ENCODE results near the gene BTBD16. TPM values are rescaled to one million over a fixed set of nuclear protein-coding genes. Genes with fewer than 3 reads are reported as not detected.

The BTBD16 gene
- total and polyA plus RNA-seq, 2 of the 4 experiments (the other 2 are of a cell fraction) = not detected

DNA sequence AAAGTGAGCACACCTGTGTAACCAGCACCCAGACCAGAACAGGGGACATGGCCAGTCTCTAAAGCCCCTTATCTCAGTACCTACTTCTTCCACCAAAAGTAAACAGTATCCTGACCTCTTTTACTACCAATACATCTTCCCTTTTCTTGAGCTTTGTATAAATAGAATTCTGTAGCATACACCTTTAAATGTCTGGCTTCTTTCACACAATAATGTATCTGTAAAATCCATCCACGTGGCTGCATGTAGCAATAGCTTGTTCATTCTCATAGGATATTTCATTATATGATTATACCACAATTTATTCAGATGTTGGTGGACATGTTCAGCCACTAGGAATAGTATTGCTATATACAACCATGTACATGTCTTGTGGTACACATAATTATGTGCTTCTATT lies 40.6 kb downstream of the BTBD16 start:
- Histone ChIP-seq H2AK9ac (replicated peaks; ENCODE audit: low read depth, low read length, poor library complexity) (no peak overlapping the region), H3K9me1 (ENCODE audit: insufficient read depth, low read length) (peaks cover 8% of the 10 kb centered on the region), H2BK15ac (ENCODE audit: low read depth, low read length) (no peak overlapping the region), H3K4me2 (ENCODE audit: low read depth, low read length) (no peak overlapping the region), H3K18ac (ENCODE audit: low read depth, low read length) (no peak overlapping the region), H4K91ac (ENCODE audit: insufficient read depth, low read depth, low read length) (no peak overlapping the region), H3K4me3 (ENCODE audit: insufficient read depth, low read depth, low read length) (no peak overlapping the region), H3K56ac (ENCODE audit: extremely low read depth, insufficient read depth, low read length) (no peak overlapping the region), H4K8ac (ENCODE audit: low read depth in 2 of 2, low read length in 2 of 2) (no peak overlapping the region), H3K23ac (ENCODE audit: low read depth, low read length) (no peak overlapping the region), H2BK20ac (ENCODE audit: low read depth, low read length) (no peak overlapping the region), H3K4ac (ENCODE audit: low read depth, low read length) (no peak overlapping the region), H2AK5ac (ENCODE audit: low read depth, low read length) (no peak overlapping the region), H3K14ac (replicated peaks; ENCODE audit: low read depth, low read length) (no peak overlapping the region), H3K9me3 (ENCODE audit: control insufficient read depth, insufficient read depth, low read length) (no peaks in the 10 kb centered on the region), H4K20me1 (ENCODE audit: insufficient read depth, low read length) (no peaks in the 10 kb centered on the region), H2BK5ac (ENCODE audit: low read depth, low read length, poor library complexity, severe bottlenecking) (no peak overlapping the region), H3K36me3 (ENCODE audit: control insufficient read depth, insufficient read depth, low read length) (no peaks in the 10 kb centered on the region), H2AFZ (replicated peaks; ENCODE audit: low read length, poor library complexity) (no peak overlapping the region), H2BK120ac (ENCODE audit: low read depth, low read length) (no peak overlapping the region), H3K79me1 (ENCODE audit: low read depth in 1 of 2, low read length in 2 of 2) (no peaks in the 10 kb centered on the region), H3K9ac (ENCODE audit: low read depth, low read length) (no peak overlapping the region), H3K4me1 (ENCODE audit: control insufficient read depth, insufficient read depth, low read length) (peaks cover 8% of the 10 kb centered on the region), H4K5ac (ENCODE audit: low read depth, low read length) (no peak overlapping the region), H3K27ac (ENCODE audit: insufficient read depth, low read length) (no peak overlapping the region), H3K27me3 (ENCODE audit: control insufficient read depth, insufficient read depth, low read length) (no peaks in the 10 kb centered on the region)
- in situ Hi-C loops (cut with MboI; ENCODE audit: low sequenced_read_pairs) (no loop called here), intact Hi-C loops (cut with micrococcal nuclease) (no loop called here), dilution Hi-C loops (cut with HindIII; ENCODE audit: low sequenced_read_pairs, unreplicated experiment) (no loop called here)
- TF ChIP-seq FOS (IDR thresholded peaks at IDR 0.05; ENCODE audit: low read depth, low read length) (no peak), RAD21 (IDR thresholded peaks at IDR 0.05; ENCODE audit: low read length) (no peak), NFE2L2 (IDR thresholded peaks at IDR 0.05; ENCODE audit: low read depth, low read length) (no peak), CTCF (conservative IDR thresholded peaks at IDR 0.05; ENCODE audit: low read depth, low read length) (no peak), RFX5 (IDR thresholded peaks at IDR 0.05; ENCODE audit: low read depth, low read length) (no peak), MXI1 (IDR thresholded peaks at IDR 0.05; ENCODE audit: borderline replicate concordance, low read depth, low read length) (no peak), CEBPB (IDR thresholded peaks at IDR 0.05; ENCODE audit: low read depth, low read length) (no peak), USF2 (IDR thresholded peaks at IDR 0.05; ENCODE audit: low read depth, low read length) (no peak), CHD1 (IDR thresholded peaks at IDR 0.05; ENCODE audit: low read depth, low read length) (no peak), MAZ (IDR thresholded peaks at IDR 0.05; ENCODE audit: borderline replicate concordance, low read depth, low read length) (no peak), MAFK (IDR thresholded peaks at IDR 0.05; ENCODE audit: low read depth, low read length) (no peak), SMC3 (IDR thresholded peaks at IDR 0.05; ENCODE audit: low read depth, low read length) (no peak), BHLHE40 (IDR thresholded peaks at IDR 0.05; ENCODE audit: low read depth, low read length) (no peak), POLR2A (IDR thresholded peaks at IDR 0.05; ENCODE audit: low read depth, low read length) (no peak)
- TF ChIP-seq, protein P1, sequence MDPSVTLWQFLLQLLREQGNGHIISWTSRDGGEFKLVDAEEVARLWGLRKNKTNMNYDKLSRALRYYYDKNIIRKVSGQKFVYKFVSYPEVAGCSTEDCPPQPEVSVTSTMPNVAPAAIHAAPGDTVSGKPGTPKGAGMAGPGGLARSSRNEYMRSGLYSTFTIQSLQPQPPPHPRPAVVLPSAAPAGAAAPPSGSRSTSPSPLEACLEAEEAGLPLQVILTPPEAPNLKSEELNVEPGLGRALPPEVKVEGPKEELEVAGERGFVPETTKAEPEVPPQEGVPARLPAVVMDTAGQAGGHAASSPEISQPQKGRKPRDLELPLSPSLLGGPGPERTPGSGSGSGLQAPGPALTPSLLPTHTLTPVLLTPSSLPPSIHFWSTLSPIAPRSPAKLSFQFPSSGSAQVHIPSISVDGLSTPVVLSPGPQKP (IDR thresholded peaks at IDR 0.05; ENCODE audit: borderline replicate concordance, low read depth, low read length) = no peak
- WGBS, 2 experiments (ENCODE audit: extremely low coverage in 2 of 2, insufficient read length in 1 of 2) = no CpG with 5 or more reads among the region's 1 CpG
- no peak for ATAC-seq (ENCODE audit: low read depth)
- DNase-seq = no peak
- ChIA-PET CTCF (interaction anchor here (1.2 kb wide), 2 partner anchors 13 to 253 kb away, joined by 3 to 4 read pairs; no protein-coding TSS in a partner anchor), POLR2A (ENCODE audit: unreplicated experiment) (no interaction called here)
- no TSS peak for BruUV-seq (replicated peaks)

All from IMR-90 (cell line).